Non-pigmented ciliary epithelial cell (primary cell): ENCODE data around the gene SPTB.
A peak's percentile ranks its signal among the peaks of the same experiment; 100 is the strongest.

ENCODE experiments used
- DNase-seq: peaks from one replicate; pipeline ENCODE4 v3.0.0-alpha.2; 2010; ENCODE audit warnings: low read depth

The SPTB gene

GRCh38 chr14:64708148-64709004, 171.3 kb downstream of the SPTB start:
- DNase-seq = no peak

GRCh38 chr14:64707661-64708060, 172.0 kb downstream of the SPTB start:
- DNase-seq = peak; percentile 81

GRCh38 chr14:64706593-64707193, 173.0 kb downstream of the SPTB start:
- no peak for DNase-seq

DNA sequence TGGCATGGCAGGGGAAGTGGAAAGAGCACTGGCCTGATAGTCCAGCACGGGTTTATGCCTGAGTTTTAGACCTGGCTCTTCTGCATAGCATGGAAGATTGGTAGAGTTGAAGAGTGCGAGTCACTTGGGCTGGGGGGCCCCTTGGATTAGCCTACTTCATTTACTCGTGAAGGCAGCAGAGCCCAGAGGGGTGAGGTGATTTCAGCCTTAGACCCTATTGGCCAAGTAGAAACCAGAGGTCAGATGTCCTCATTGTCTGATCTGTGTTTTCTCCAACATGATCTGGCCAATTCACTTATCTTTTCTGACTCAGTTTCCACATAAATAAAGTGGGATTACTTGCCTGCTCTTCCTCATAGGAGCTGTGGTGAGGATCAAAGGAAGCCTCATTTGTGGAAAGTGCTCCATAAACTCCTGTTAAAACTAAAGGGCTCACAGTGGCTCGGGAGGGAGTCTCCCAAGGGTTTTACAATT, 173.6 kb downstream of the SPTB start:
- no peak for DNase-seq

DNA sequence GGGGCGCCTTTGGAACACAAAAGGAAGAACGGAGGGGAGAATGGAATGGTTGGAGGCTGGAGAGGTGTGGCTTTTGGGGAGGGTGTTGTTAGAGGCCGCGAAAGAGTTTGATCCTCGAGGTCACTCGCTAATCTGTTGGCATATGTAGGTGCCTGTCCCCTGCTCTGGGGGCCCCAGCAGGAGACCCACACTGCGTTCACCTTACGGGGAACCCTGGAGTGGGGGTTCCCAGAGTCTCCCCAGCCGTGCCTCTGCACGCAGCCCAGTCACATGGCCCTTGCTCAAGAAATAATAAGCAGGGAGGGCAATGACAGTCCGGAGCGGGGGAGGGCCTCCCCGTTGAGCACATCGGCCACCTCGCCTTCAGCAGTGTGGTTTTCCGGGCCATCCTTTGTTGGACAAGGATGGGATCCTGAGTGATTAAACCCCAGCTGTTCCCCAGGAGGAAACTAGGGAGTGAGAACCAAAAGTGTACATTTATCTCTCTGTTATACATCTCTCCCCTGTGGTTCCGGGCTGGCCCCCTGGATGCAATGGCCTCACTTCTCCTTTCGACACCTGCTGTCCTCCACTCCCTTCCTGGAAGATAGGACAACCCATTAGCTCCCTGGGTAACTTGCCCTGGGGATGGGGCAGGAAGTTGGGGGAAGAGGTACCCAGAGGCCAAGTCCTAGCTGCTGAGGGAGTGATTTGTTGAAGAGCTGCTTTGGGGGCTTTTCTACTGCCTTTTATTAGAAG, 174.2 kb downstream of the SPTB start:
- DNase-seq = no peak

DNA sequence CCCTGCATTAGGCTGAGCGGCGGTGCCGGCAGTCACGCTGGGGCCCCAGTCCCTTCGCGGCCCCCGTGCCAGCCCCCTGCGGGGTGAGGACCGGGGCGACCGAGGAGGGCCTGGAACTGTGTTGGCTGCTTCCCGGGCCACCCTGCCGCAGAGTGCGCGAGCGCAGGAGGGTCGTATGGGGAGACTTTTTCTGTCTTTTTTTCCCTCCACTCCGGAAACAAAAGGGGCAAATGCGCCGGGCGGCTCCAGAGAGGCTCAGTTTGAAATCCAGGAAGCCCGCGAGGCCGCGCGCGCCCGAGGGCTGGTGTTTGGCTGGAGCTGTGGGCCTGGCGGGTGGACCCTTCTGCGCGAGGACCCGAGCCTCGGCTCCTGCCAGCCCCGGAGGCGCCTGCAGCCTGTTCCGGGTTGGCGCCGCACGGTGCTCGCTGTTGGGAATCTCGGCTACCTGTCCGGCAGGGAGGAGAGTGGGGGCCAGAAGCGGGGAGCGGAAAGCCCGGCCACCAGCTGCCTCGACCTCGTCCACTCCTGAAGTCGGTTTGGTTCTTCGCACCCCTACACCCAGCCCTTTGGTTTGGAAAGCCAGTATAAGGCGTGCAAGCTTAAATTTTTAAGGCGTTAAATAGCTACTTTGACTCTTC, 174.8 kb downstream of the SPTB start:
- DNase-seq = no peak

DNA sequence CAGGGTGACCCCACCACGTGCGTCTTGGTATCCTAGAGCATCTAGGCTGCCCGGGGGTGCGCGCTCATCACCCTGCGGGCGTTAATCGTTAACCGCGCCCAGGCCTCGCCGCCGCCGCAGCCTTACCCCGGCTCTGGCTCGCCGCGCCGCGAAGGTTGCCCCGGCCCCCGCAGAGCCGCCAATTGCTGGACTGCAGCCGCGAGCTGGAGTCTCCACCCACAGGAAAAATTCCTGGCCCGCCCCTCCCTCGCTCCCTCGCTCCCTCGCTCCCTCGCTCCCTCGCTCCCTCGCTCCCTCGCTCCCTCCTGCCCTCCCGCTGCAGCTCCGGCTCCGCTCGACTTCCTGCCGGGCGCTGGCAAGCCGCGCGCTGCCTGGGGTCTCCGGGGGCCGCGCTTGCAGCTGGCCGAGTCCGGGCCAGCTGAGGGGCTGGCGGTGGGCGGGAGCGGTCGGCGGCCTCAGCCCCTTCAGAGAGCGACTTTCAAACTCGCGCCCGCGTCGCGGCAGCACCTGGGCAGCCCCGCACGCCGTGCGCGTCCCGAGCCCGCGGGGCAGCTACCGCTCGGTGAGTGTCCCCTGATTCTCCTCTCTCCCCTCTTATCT, 175.5 kb downstream of the SPTB start, which contains the start of gene PLEKHG3:
Gene PLEKHG3, plus strand, starts transcription at position 282 of the 600 bp plus-strand sequence. CDS start 23,208 bp downstream, outside the sequence.
- no peak for DNase-seq

DNA sequence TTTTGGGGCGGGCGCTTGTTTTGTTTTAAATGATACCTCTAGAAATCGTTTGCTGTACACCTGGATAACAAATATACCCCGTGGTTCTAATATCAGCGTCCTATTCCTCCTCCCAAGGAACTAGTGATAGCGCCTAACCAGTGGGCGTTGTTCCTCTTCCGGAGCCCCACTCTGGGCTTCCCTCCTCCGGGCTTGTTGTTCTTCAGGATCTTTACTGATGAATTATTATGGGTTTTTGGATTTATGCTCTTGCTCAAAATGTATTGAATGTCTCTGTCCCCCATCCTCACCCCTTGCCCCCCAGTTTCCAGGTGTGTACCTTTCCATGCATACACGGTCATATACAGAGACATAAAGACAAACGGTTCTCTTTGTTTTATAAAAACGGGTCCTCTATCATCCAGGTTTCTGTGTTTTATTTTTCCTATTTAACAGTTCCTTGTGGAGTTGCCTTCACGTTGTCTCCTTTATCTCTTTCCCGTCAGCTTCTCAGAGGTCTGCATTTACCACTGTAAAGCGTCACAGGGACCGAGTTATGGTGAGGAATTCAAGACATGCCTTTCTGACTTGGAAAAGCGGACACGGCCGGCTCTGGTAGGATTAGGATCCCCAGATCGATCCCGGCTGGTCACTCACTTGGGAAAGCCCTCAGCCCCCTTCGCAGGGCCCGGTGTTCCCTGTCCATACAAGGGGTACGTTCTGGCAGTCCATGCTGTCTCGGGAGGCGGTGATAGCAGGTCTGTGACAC, 176.1 kb downstream of the SPTB start:
- DNase-seq = no peak

- DNase-seq = no peak
Measured at GRCh38 chr14:64702493-64703394, 177.0 kb downstream of the SPTB start.

DNA sequence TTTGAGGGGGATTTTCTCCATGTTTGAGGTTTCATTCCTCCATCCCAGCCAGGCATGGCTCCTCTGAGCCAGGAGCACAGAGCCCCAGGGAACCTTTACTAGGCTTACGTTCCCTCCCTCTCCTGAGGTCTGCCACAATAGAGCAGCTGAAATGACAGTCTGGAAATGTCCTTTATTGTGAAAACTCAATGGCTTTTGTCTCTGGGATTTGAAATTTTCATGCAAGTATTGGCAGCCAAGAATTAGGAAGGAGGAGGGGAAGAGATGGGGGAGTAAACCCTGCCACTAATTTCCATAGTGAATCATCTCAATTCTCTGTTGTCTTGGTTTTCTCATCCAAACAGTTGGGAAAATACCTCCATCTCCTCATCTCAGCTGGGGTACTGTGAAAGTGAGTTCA, 178.0 kb downstream of the SPTB start:
- no peak for DNase-seq

DNA sequence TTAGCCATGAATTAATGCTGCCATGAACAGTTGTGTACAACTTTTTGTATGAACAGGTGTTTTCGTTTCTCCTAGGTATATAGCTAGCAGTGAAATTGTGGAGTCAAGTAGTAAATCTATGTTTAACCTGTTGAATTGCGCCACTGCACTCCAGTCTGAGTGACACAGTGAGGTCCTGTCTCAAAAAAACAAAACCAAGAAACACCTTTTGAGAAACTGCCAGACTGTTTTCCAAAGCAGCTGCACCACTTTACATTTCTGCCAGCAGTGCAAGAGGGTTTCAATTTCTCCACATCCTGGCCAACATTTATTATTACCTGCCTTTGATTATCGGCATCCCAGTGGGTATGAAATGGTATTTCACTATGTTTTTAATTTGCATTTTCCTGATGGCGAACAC, 178.8 kb downstream of the SPTB start:
- DNase-seq = no peak

DNA sequence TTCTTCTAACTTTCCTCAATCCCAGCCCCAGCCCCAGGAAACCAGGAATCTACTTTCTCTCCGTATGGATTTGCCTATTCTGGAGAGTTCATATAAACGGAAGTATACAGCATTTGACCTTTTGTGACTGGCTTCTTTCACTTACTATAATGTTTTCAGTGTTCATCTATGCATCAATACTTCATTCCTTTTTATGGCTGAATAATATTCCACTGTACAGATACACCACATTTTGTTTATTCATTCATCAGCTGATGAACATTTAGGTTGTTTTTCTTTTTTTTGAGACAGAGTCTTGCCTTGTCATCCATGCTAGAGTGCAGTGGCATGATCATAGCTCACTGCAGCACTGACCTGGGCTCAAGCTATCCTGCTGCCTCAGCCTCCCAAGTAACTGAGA, 179.4 kb downstream of the SPTB start:
- DNase-seq = no peak

- no peak for DNase-seq
Measured at GRCh38 chr14:64698903-64699302, 180.8 kb downstream of the SPTB start.

DNA sequence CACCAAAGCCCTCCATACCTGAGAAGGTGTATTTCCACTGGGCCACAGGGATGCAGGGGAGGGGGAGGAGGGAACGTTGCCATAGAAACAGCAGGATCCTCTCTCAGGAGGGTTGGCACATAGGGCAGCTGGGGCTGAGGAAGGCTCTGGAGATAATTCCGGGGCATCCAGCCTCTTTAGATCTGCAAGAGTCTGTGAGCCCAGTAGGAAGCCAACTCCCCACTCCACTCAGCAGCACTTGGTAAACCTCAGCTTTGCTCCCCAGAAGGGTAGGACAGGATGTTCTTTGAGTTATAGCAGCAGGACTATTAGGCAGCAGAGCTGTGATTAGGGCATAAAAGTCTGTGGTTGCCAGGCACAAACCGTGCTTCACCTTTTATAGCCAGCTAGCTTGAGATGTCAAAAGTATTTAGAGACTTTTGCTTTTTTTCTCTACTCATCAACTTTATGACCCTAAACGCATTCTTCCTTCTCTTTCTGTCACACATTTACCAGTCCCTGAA, 183.3 kb downstream of the SPTB start:
- DNase-seq = no peak
